Neuronal stem cell (in vitro differentiated cells): ENCODE measurements around the gene SPOCK1.
"Not testable (repeated sequence)": the region's sequence is repeated elsewhere in the genome, so short reads cannot be mapped to it uniquely, and the experiment has no call there.

Experiments used
- DNase-seq: peaks from one replicate; pipeline ENCODE4 v3.0.0-alpha.2; 2013; ENCODE audit warnings: low spot score
- H2AFZ ChIP-seq: one replicate; pipeline ENCODE4 v1.6.1; 2013; ENCODE audit warnings: mild to moderate bottlenecking, low read length, inconsistent platforms
- H2AK5ac ChIP-seq: 2 replicates; pipeline ENCODE4 v1.6.1; 2013; ENCODE audit warnings: low read depth, mild to moderate bottlenecking, inconsistent platforms, low read length, moderate library complexity, mixed read lengths
- H2BK120ac ChIP-seq: 2 replicates; pipeline ENCODE4 v1.6.1; 2013; ENCODE audit warnings: low read depth, mild to moderate bottlenecking, inconsistent platforms, low read length, moderate library complexity, mixed read lengths
- H2BK12ac ChIP-seq: one replicate; pipeline ENCODE4 v1.6.1; 2013; ENCODE audit warnings: low read length, inconsistent platforms
- H2BK15ac ChIP-seq: 2 replicates; pipeline ENCODE4 v1.6.1; 2013; ENCODE audit warnings: mild to moderate bottlenecking, low read length, inconsistent platforms, mixed read lengths
- H2BK5ac ChIP-seq: one replicate; pipeline ENCODE4 v1.6.1; 2013; ENCODE audit warnings: inconsistent platforms, mild to moderate bottlenecking, low read length, moderate library complexity
- H3K14ac ChIP-seq: one replicate; pipeline ENCODE4 v1.6.1; 2013; ENCODE audit warnings: low read length, inconsistent platforms
- H3K18ac ChIP-seq: 2 replicates; pipeline ENCODE4 v1.6.1; 2013; ENCODE audit warnings: low read length, inconsistent platforms
- H3K23ac ChIP-seq: 2 replicates; pipeline ENCODE4 v1.6.1; 2013; ENCODE audit warnings: low read depth, mild to moderate bottlenecking, mixed read lengths, low read length, inconsistent platforms; ENCODE audit not compliant: poor library complexity
- H3K27ac ChIP-seq: replicated peaks from 3 replicates; pipeline ENCODE4 v1.5.1; 2013; ENCODE audit warnings: low read length, inconsistent platforms
- H3K27me3 ChIP-seq, 3 experiments: 2 replicates each; pipeline ENCODE4 v1.6.1; 2013; ENCODE audit warnings: low read length in 3 of 3, mild to moderate bottlenecking in 2 of 3, inconsistent platforms in 1 of 3, low read depth in 1 of 3, mixed read lengths in 1 of 3, moderate library complexity in 1 of 3; ENCODE audit not compliant: control insufficient read depth in 3 of 3, insufficient read depth in 3 of 3
- H3K36me3 ChIP-seq, 2 donors: replicated peaks in 1 of 2; 2 replicates each; pipeline ENCODE4 v1.6.1; 2013; ENCODE audit warnings: low read length in 2 of 2; ENCODE audit not compliant: control insufficient read depth in 2 of 2, insufficient read depth in 2 of 2
- H3K4ac ChIP-seq: 2 replicates; pipeline ENCODE4 v1.6.1; 2013; ENCODE audit warnings: inconsistent platforms, mild to moderate bottlenecking, low read length, moderate library complexity
- H3K4me1 ChIP-seq, 2 donors: 1 replicate in 1 of 2; 2 replicates in 1 of 2; pipeline ENCODE4 v1.6.1; 2013; ENCODE audit warnings: low read length in 2 of 2, low read depth in 1 of 2; ENCODE audit not compliant: control insufficient read depth in 2 of 2, insufficient read depth in 1 of 2
- H3K4me2 ChIP-seq: one replicate; pipeline ENCODE4 v1.6.1; 2013; ENCODE audit warnings: mild to moderate bottlenecking, low read length, inconsistent platforms; ENCODE audit not compliant: insufficient read depth, poor library complexity, severe bottlenecking
- H3K4me3 ChIP-seq, 2 donors: 2 replicates each; pipeline ENCODE4 v1.5.1; 2013; ENCODE audit warnings: low read length in 2 of 2, mild to moderate bottlenecking in 2 of 2, inconsistent platforms in 1 of 2, moderate library complexity in 1 of 2
- H3K79me1 ChIP-seq: one replicate; pipeline ENCODE4 v1.6.1; 2013; ENCODE audit warnings: low read depth, mild to moderate bottlenecking, inconsistent platforms, low read length, moderate library complexity
- H3K9ac ChIP-seq: one replicate; pipeline ENCODE4 v1.6.1; 2013; ENCODE audit warnings: mild to moderate bottlenecking, low read depth, low read length, inconsistent platforms; ENCODE audit not compliant: poor library complexity
- H3K9me3 ChIP-seq, 2 donors: replicated peaks in 1 of 2; 2 replicates each; pipeline versions ENCODE3 to v1.6.1; 2013; ENCODE audit warnings: low read length in 2 of 2, mild to moderate bottlenecking in 2 of 2, inconsistent platforms in 1 of 2, low read depth in 1 of 2, mixed read lengths in 1 of 2, moderate library complexity in 1 of 2; ENCODE audit not compliant: control insufficient read depth in 2 of 2, insufficient read depth in 1 of 2
- H4K8ac ChIP-seq: one replicate; pipeline ENCODE4 v1.6.1; 2013; ENCODE audit warnings: low read depth, mild to moderate bottlenecking, inconsistent platforms, low read length, moderate library complexity
- H4K91ac ChIP-seq: one replicate; pipeline ENCODE4 v1.6.1; 2013; ENCODE audit warnings: low read length, low read depth, mild to moderate bottlenecking, inconsistent platforms; ENCODE audit not compliant: poor library complexity
- WGBS, 2 donors: extraction: QIAGEN DNeasy Blood & Tissue Kit; methylation state at CpG; one replicate each; pipeline ENCODE4 v1.1.7; 2013; ENCODE audit warnings: missing lambda C conversion rate in 2 of 2, mixed read lengths in 1 of 2; ENCODE audit not compliant: insufficient read length in 2 of 2, insufficient replicate concordance in 1 of 2; ENCODE audit errors: extremely low coverage in 2 of 2; 5-methylcytosine and 5-hydroxymethylcytosine counted together

Gene SPOCK1

GRCh38 chr5:137236252-137236651 is 262.9 kb downstream of the SPOCK1 start:
- no peaks in the 10 kb centered on the region for H3K27me3 ChIP-seq
- peaks cover 0 to 3% of the 10 kb centered on the region in 2 donors for H3K9me3 ChIP-seq
- no peak overlapping the region for H3K14ac ChIP-seq
- peak overlapping the region; percentile 60 for H3K18ac ChIP-seq
- H4K91ac ChIP-seq: no peak overlapping the region
- H2BK120ac ChIP-seq: no peak overlapping the region
- DNase-seq: no peak
- H3K27ac ChIP-seq: no peak overlapping the region
- H3K36me3 ChIP-seq: no peaks in the 10 kb centered on the region
- no peak overlapping the region for H3K4me2 ChIP-seq
- H4K8ac ChIP-seq: no peak overlapping the region
- H3K4ac ChIP-seq: no peak overlapping the region
- no CpG with 5 or more reads among the region's 2 CpGs for WGBS, 2 donors
- no peaks in the 10 kb centered on the region for H3K79me1 ChIP-seq
- no peak overlapping the region for H2AFZ ChIP-seq
- no peak overlapping the region for H3K9ac ChIP-seq
- H2AK5ac ChIP-seq: no peak overlapping the region
- peak overlapping the region; percentile 52 for H3K23ac ChIP-seq
- no peak overlapping the region for H2BK5ac ChIP-seq
- peaks cover 0 to 6% of the 10 kb centered on the region in 2 donors for H3K4me1 ChIP-seq
- no peak overlapping the region for H2BK12ac ChIP-seq
- H3K4me3 ChIP-seq: no peak overlapping the region
- H2BK15ac ChIP-seq: no peak overlapping the region

- Histone ChIP-seq H3K4ac (no peak overlapping the region), H2BK15ac (no peak overlapping the region), H3K18ac (no peak overlapping the region), H3K27me3 (no peaks in the 10 kb centered on the region), H3K27ac (no peak overlapping the region), H3K9ac (no peak overlapping the region), H3K36me3 (no peaks in the 10 kb centered on the region), H3K23ac (no peak overlapping the region), H2BK5ac (no peak overlapping the region), H3K4me3 (no peak overlapping the region), H4K91ac (no peak overlapping the region), H3K14ac (no peak overlapping the region), H2AK5ac (no peak overlapping the region), H2BK12ac (no peak overlapping the region), H2AFZ (no peak overlapping the region), H3K9me3 (peaks cover 0 to 2% of the 10 kb centered on the region in 2 donors), H3K4me2 (no peak overlapping the region), H2BK120ac (no peak overlapping the region), H4K8ac (no peak overlapping the region), H3K79me1 (no peaks in the 10 kb centered on the region), H3K4me1 (peaks cover 0 to 6% of the 10 kb centered on the region in 2 donors)
- no peak for DNase-seq
- WGBS, 2 donors: no CpG with 5 or more reads among the region's 10 CpGs
Measured at GRCh38 chr5:137234973-137235943, 263.9 kb downstream of the SPOCK1 start.

- Histone ChIP-seq H2BK15ac (no peak overlapping the region), H2BK5ac (no peak overlapping the region), H2BK120ac (no peak overlapping the region), H3K23ac (no peak overlapping the region), H3K9ac (no peak overlapping the region), H3K18ac (peak overlapping the region; percentile 35), H3K4me2 (no peak overlapping the region), H2AK5ac (no peak overlapping the region), H3K36me3 (no peaks in the 10 kb centered on the region), H3K4ac (no peak overlapping the region), H2BK12ac (no peak overlapping the region), H3K4me1 (peaks cover 0 to 6% of the 10 kb centered on the region in 2 donors), H3K27ac (no peak overlapping the region), H3K79me1 (no peaks in the 10 kb centered on the region), H4K91ac (no peak overlapping the region), H4K8ac (no peak overlapping the region), H3K14ac (no peak overlapping the region), H3K27me3 (no peaks in the 10 kb centered on the region), H3K4me3 (no peak overlapping the region), H2AFZ (no peak overlapping the region), H3K9me3 (no peaks in the 10 kb centered on the region)
- DNase-seq: no peak
- no CpG with 5 or more reads among the region's 1 CpG for WGBS, 2 donors
Measured at GRCh38 chr5:137233726-137234125, 265.4 kb downstream of the SPOCK1 start.

GRCh38 chr5:137233304-137233703 is 265.8 kb downstream of the SPOCK1 start:
- not testable (repeated sequence) for H3K4me3 ChIP-seq, H4K8ac ChIP-seq, H3K4me1 ChIP-seq, H3K79me1 ChIP-seq, H3K9me3 ChIP-seq, H3K9ac ChIP-seq, H2BK12ac ChIP-seq, H2BK120ac ChIP-seq, H2AFZ ChIP-seq, H3K14ac ChIP-seq, H3K4me2 ChIP-seq, H3K18ac ChIP-seq, H4K91ac ChIP-seq, H3K27ac ChIP-seq, H3K23ac ChIP-seq, H3K4ac ChIP-seq, H2AK5ac ChIP-seq, H2BK5ac ChIP-seq, H3K36me3 ChIP-seq, H3K27me3 ChIP-seq, H2BK15ac ChIP-seq, DNase-seq
- no CpG with 5 or more reads among the region's 1 CpG for WGBS, 2 donors
